ENCODE results near the gene SLC9A9.

The SLC9A9 gene

DNA sequence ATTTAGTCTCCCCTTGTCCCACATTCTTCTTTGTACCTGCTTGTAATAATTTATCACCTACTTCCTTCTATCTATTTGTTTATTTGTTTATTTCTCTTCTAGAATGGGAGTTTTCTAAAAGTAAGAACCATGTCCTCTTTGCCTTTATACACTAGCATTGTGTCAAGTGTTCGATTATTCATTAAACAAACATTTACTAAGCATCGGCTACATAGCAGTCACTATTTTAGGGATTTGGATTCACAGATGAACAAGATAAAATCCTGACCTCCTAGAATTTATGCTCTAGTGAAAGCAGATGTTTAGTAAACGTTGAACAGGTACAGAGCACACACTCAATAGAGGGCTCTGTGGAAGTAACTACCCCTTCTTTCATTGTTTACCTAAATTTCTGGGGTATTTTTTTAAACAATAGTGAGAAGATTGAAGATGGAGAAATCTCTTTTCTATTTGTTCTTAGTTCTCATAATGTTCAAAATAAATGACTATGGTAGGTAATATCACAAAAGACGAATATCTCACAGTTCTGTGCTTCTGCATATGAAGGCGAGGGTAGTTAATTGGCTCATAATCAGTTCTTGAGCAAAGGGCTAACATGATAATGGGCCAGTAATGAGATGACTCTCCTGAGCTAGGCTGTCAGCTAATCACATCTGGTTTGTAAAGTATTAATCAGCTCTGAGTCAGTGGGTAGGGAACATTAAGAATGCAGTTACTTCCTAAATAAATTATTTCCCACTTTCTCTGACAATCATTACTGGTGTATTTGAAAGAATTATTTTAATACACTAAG lies 111.9 kb downstream of the SLC9A9 start:
- TF ChIP-seq, protein P1, sequence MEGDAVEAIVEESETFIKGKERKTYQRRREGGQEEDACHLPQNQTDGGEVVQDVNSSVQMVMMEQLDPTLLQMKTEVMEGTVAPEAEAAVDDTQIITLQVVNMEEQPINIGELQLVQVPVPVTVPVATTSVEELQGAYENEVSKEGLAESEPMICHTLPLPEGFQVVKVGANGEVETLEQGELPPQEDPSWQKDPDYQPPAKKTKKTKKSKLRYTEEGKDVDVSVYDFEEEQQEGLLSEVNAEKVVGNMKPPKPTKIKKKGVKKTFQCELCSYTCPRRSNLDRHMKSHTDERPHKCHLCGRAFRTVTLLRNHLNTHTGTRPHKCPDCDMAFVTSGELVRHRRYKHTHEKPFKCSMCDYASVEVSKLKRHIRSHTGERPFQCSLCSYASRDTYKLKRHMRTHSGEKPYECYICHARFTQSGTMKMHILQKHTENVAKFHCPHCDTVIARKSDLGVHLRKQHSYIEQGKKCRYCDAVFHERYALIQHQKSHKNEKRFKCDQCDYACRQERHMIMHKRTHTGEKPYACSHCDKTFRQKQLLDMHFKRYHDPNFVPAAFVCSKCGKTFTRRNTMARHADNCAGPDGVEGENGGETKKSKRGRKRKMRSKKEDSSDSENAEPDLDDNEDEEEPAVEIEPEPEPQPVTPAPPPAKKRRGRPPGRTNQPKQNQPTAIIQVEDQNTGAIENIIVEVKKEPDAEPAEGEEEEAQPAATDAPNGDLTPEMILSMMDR (IDR thresholded peaks at IDR 0.05; ENCODE audit: insufficient read depth, low read depth, low read length, missing control alignments): no peak
- no peak overlapping the region for H3K4me3 ChIP-seq (ENCODE audit: low read length)
- DNase-seq (ENCODE audit: low read depth): peak; percentile 90

GRCh38 chr3:143731776-143732175 lies 116.5 kb downstream of the SLC9A9 start:
- TF ChIP-seq, protein P1 (IDR thresholded peaks at IDR 0.05; ENCODE audit: insufficient read depth, low read depth, low read length, missing control alignments): no peak
- no peak for DNase-seq (ENCODE audit: low read depth)
- H3K4me3 ChIP-seq (ENCODE audit: low read length): no peak overlapping the region

GRCh38 chr3:143731320-143731719 lies 116.9 kb downstream of the SLC9A9 start:
- no peak for DNase-seq (ENCODE audit: low read depth)
- TF ChIP-seq, protein P1 (IDR thresholded peaks at IDR 0.05; ENCODE audit: insufficient read depth, low read depth, low read length, missing control alignments): no peak
- H3K4me3 ChIP-seq (ENCODE audit: low read length): no peak overlapping the region

- H3K4me3 ChIP-seq (ENCODE audit: low read length): no peak overlapping the region
- no peak for DNase-seq (ENCODE audit: low read depth)
- TF ChIP-seq, protein P1 (IDR thresholded peaks at IDR 0.05; ENCODE audit: insufficient read depth, low read depth, low read length, missing control alignments): no peak
These were observed 120.9 kb downstream of the SLC9A9 start for GRCh38 chr3:143727391-143727790.

DNA sequence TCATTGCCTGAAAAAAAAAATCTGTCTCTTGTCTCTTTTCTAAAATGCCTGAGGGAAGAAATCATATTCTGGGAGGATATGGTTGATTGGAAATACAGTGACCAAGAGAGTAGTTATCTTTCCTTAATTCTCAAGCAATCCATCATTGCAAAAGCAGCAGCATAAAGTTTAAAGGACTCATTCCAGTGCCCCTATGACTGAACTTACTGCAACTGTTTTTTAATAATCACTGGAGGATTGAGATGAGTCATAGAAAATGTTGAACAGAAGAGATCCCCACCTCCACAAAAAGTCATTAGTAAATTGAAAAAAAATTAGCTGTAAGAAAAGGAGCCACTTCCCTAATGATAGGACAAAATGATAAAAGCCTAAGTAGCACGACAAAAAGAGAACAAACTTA lies 121.5 kb downstream of the SLC9A9 start:
- H3K4me3 ChIP-seq (ENCODE audit: low read length): no peak overlapping the region
- TF ChIP-seq, protein P1 (IDR thresholded peaks at IDR 0.05; ENCODE audit: insufficient read depth, low read depth, low read length, missing control alignments): no peak

DNA sequence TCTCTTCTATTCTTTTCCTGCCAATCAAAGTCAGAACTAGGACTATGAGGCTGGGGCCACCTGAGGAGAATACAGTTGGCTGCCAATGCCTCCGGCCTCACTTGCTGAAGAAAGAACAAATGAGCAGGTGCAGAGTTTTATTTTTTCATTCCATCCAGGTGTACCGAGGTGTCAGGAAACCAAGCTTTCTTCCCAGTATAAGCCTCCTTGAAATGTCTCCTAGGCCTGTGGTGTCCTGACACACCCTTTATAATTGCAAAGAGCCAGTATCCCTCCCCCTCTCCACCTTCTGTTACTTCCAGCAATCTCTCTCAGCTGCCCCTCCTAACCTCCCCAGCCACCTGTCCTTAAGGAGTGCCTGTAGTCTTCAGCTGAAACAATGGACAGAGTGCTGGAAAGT lies 127.9 kb downstream of the SLC9A9 start:
- no peak overlapping the region for H3K4me3 ChIP-seq (ENCODE audit: low read length)
- TF ChIP-seq, protein P1 (IDR thresholded peaks at IDR 0.05; ENCODE audit: insufficient read depth, low read depth, low read length, missing control alignments): no peak
- no peak for DNase-seq (ENCODE audit: low read depth)

More for the DNA sequence above, 121.5 kb downstream of the SLC9A9 start:
- DNase-seq (ENCODE audit: low read depth): no peak

DNA sequence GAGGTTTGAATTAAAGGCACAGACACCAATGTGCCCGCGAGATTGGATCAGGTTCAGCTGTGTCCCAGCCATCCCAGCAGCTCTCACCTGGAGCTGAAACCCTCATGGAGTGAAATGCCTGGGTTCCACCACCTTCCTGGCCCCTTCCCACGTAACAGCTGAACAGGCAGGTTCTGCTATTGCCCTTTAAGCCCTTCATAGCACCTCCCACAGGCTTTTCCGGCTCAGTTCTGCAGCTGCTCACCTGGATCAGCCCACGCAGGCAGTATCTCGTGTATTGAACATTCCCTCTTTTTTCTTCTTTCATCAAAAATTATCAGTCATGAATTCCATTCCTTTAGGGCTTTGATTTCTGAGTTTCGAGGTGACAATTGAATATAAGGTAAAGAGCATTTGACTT lies 129.8 kb downstream of the SLC9A9 start:
- H3K4me3 ChIP-seq (ENCODE audit: low read length): no peak overlapping the region
- TF ChIP-seq, protein P1 (IDR thresholded peaks at IDR 0.05; ENCODE audit: insufficient read depth, low read depth, low read length, missing control alignments): no peak
- DNase-seq (ENCODE audit: low read depth): no peak

Data from epithelial cell of esophagus (primary cell).